MM.1S (cell line): Measurements from ENCODE around the gene RNF150.

Source experiments
- DNase-seq: peaks from one replicate; pipeline ENCODE4 v3.0.0-alpha.2; 2015
- H2AFZ ChIP-seq: fragments of 300-600 bp; sonication (generic); 2 replicates; pipeline ENCODE4 v1.6.0; 2016; ENCODE audit warnings: antibody characterized with exemption, low read length
- H3F3A ChIP-seq: fragments of 300-600 bp; sonication (generic); 2 replicates; pipeline ENCODE4 v1.6.1; 2016; ENCODE audit warnings: mild to moderate bottlenecking, antibody characterized with exemption, low read length, moderate library complexity, mixed read lengths; ENCODE audit not compliant: insufficient read depth
- H3K27ac ChIP-seq: fragments of 300-600 bp; sonication (generic); 2 replicates; pipeline ENCODE4 v1.5.1; 2016; ENCODE audit warnings: mild to moderate bottlenecking, low read length
- H3K27me3 ChIP-seq: fragments of 300-600 bp; sonication (generic); replicated peaks from 2 replicates; pipeline ENCODE4 v1.6.0; 2016; ENCODE audit warnings: low read length; ENCODE audit not compliant: insufficient read depth
- H3K36me3 ChIP-seq: fragments of 300-600 bp; sonication (generic); replicated peaks from 2 replicates; pipeline ENCODE4 v1.6.1; 2016; ENCODE audit warnings: mild to moderate bottlenecking, low read length, mixed read lengths; ENCODE audit not compliant: insufficient read depth
- H3K4me1 ChIP-seq: fragments of 300-600 bp; sonication (generic); 2 replicates; pipeline ENCODE4 v1.6.1; 2016; ENCODE audit warnings: low read length, mixed read lengths
- H3K4me2 ChIP-seq: fragments of 300-600 bp; sonication (generic); 2 replicates; pipeline ENCODE4 v1.6.0; 2016; ENCODE audit warnings: low read depth, low read length
- H3K4me3 ChIP-seq: fragments of 300-600 bp; sonication (generic); 2 replicates; pipeline ENCODE4 v1.5.1; 2016; ENCODE audit warnings: low read length, mixed read lengths
- H3K79me2 ChIP-seq: fragments of 300-600 bp; sonication (generic); 2 replicates; pipeline ENCODE4 v1.6.1; 2016; ENCODE audit warnings: mixed run types, low read length, mixed read lengths
- H3K9ac ChIP-seq: fragments of 300-600 bp; sonication (generic); 2 replicates; pipeline ENCODE4 v1.6.1; 2016; ENCODE audit warnings: low read length, mixed read lengths
- H3K9me2 ChIP-seq: fragments of 300-600 bp; sonication (generic); replicated peaks from 2 replicates; pipeline ENCODE4 v1.6.1; 2016; ENCODE audit warnings: mild to moderate bottlenecking, low read length, mixed read lengths; ENCODE audit not compliant: insufficient read depth
- H3K9me3 ChIP-seq: fragments of 300-600 bp; sonication (generic); replicated peaks from 2 replicates; pipeline ENCODE4 v1.6.1; 2016; ENCODE audit warnings: mild to moderate bottlenecking, low read length, mixed read lengths; ENCODE audit not compliant: insufficient read depth
- H4K20me1 ChIP-seq: fragments of 300-600 bp; sonication (generic); 2 replicates; pipeline ENCODE4 v1.6.1; 2016; ENCODE audit warnings: mild to moderate bottlenecking, low read length, moderate library complexity, mixed read lengths; ENCODE audit not compliant: insufficient read depth
- CTCF ChIP-seq: fragments of 300-600 bp; sonication (generic); IDR thresholded peaks from 2 replicates; pipeline ENCODE4 v1.5.1; 2016; ENCODE audit warnings: antibody characterized with exemption, low read length, mixed read lengths
- EZH2 ChIP-seq: fragments of 300-600 bp; sonication (generic); optimal IDR thresholded peaks from 2 replicates; pipeline ENCODE3; 2017; ENCODE audit warnings: low read depth, mild to moderate bottlenecking, antibody characterized with exemption, low read length, mixed read lengths
- EZH2phosphoT487 ChIP-seq: fragments of 300-600 bp; sonication (generic); IDR thresholded peaks from 2 replicates; pipeline ENCODE4 v1.6.1; 2018; ENCODE audit warnings: antibody characterized with exemption, low read length

RNF150 gene

GRCh38 chr4:140969296-140969695 lies 164.0 kb downstream of the RNF150 start:
- Histone ChIP-seq H3K27ac (no peak overlapping the region), H3K4me2 (no peak overlapping the region), H3K9me3 (no peaks in the 10 kb centered on the region), H4K20me1 (no peaks in the 10 kb centered on the region), H3F3A (no peaks in the 10 kb centered on the region), H3K79me2 (no peaks in the 10 kb centered on the region), H3K9me2 (no peaks in the 10 kb centered on the region), H2AFZ (no peak overlapping the region), H3K27me3 (no peaks in the 10 kb centered on the region), H3K36me3 (no peaks in the 10 kb centered on the region), H3K4me1 (no peaks in the 10 kb centered on the region), H3K9ac (no peak overlapping the region), H3K4me3 (no peak overlapping the region)
- no peak for DNase-seq
- TF ChIP-seq EZH2, result no peak
- no peak for TF ChIP-seq EZH2phosphoT487
- TF ChIP-seq CTCF, result no peak

- TF ChIP-seq EZH2 (no peak), EZH2phosphoT487 (no peak), CTCF (no peak)
- H3F3A ChIP-seq, result no peaks in the 10 kb centered on the region
- H3K4me3 ChIP-seq, result no peak overlapping the region
- H3K27ac ChIP-seq, result no peak overlapping the region
- no peaks in the 10 kb centered on the region for H4K20me1 ChIP-seq
- no peaks in the 10 kb centered on the region for H3K36me3 ChIP-seq
- H2AFZ ChIP-seq, result no peak overlapping the region
- DNase-seq, result no peak
- H3K4me2 ChIP-seq, result no peak overlapping the region
- no peaks in the 10 kb centered on the region for H3K27me3 ChIP-seq
- no peak overlapping the region for H3K9ac ChIP-seq
- no peaks in the 10 kb centered on the region for H3K9me3 ChIP-seq
- no peaks in the 10 kb centered on the region for H3K9me2 ChIP-seq
- H3K79me2 ChIP-seq, result no peaks in the 10 kb centered on the region
- no peaks in the 10 kb centered on the region for H3K4me1 ChIP-seq
These were observed 164.9 kb downstream of the RNF150 start for GRCh38 chr4:140968371-140968770.

DNA sequence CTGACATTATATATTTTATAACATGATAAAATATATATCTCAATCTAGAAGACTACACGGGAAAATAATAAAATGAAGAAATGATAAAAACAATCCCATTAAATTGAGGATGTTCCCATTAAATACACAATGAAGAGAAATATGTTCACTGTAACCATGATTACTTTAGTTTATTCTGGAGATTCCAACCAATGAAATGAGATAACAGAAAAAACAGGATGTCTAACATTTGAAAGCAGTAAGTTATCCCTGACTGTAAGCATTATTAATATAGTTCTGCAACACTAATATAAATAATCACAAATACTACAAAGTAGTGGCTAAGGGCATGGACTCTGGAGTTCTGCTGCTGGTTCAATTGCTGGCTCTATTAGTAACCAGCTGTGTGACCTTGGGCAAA lies 169.4 kb downstream of the RNF150 start:
- Histone ChIP-seq H3K27me3 (no peaks in the 10 kb centered on the region), H4K20me1 (no peaks in the 10 kb centered on the region), H3K9me3 (no peaks in the 10 kb centered on the region), H3K9me2 (no peaks in the 10 kb centered on the region), H3F3A (no peaks in the 10 kb centered on the region), H3K9ac (no peak overlapping the region), H3K27ac (no peak overlapping the region), H3K4me3 (no peak overlapping the region), H3K4me2 (no peak overlapping the region), H3K4me1 (no peaks in the 10 kb centered on the region), H2AFZ (no peak overlapping the region), H3K79me2 (no peaks in the 10 kb centered on the region), H3K36me3 (no peaks in the 10 kb centered on the region)
- TF ChIP-seq EZH2phosphoT487, result no peak
- no peak for TF ChIP-seq EZH2
- TF ChIP-seq CTCF, result no peak
- no peak for DNase-seq
